ENCODE measurements around the gene SRP9. TPM values are rescaled to one million over a fixed set of nuclear protein-coding genes. Genes with fewer than 3 reads are reported as not detected.

SRP9 gene
- total RNA-seq, 1 donor from 2014 or later = 166 TPM

DNA sequence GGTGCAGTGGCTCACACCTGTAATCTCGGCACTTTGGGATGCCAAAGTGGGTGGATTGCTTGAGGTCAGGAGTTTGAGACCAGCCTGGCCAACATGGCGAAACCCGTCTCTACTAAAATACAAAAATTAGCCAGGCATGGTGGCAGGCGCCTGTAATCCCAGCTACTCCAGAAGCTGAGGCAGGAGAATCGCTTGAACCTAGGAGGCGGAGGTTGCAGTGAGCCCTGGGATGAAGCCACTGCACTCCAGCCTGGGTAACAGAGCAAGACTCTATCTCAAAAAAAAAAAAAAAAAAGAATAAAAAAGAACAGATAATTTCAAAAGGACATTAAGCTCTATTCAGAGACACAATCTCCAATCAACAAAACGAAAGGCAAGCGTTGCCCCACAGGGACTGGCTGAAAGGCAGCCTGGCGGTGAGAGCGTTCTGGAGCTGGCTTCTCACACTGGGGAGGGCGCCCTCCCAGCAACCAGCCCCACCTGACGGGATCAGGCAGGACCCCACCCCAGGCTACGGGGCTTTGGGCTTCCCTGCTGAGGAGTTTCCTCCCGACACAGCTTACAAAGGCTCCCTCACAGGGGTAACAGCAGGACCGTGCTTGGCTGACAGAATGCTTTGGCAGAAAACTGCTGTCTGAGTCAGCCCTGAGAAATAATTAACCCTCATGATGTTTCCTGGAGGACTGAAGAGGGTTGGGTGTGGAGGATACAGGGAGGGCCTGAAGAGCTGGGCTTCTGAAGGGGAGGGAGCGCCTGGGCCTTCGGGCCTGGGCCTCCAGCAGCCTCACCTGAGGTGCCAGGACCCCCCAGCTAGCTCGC is 31.1 kb upstream of the SRP9 start:
- no peaks in the 10 kb centered on the region for H3K9me3 ChIP-seq
- peaks cover 33% of the 10 kb centered on the region for H3K4me1 ChIP-seq
- TF ChIP-seq, protein P1, sequence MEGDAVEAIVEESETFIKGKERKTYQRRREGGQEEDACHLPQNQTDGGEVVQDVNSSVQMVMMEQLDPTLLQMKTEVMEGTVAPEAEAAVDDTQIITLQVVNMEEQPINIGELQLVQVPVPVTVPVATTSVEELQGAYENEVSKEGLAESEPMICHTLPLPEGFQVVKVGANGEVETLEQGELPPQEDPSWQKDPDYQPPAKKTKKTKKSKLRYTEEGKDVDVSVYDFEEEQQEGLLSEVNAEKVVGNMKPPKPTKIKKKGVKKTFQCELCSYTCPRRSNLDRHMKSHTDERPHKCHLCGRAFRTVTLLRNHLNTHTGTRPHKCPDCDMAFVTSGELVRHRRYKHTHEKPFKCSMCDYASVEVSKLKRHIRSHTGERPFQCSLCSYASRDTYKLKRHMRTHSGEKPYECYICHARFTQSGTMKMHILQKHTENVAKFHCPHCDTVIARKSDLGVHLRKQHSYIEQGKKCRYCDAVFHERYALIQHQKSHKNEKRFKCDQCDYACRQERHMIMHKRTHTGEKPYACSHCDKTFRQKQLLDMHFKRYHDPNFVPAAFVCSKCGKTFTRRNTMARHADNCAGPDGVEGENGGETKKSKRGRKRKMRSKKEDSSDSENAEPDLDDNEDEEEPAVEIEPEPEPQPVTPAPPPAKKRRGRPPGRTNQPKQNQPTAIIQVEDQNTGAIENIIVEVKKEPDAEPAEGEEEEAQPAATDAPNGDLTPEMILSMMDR (IDR thresholded peaks at IDR 0.05) = no peak
- ATAC-seq (peak; percentile 93 to 98), DNase-seq (peak; percentile 56)
- H3K27me3 ChIP-seq (ENCODE audit: low read depth) = no peaks in the 10 kb centered on the region
- no peaks in the 10 kb centered on the region for H3K36me3 ChIP-seq
- H3K27ac ChIP-seq = peak overlapping the region; percentile 90
- peak overlapping the region; percentile 48 for H3K4me3 ChIP-seq
- intact Hi-C loops (cut with DNase I) = no loop called here

DNA sequence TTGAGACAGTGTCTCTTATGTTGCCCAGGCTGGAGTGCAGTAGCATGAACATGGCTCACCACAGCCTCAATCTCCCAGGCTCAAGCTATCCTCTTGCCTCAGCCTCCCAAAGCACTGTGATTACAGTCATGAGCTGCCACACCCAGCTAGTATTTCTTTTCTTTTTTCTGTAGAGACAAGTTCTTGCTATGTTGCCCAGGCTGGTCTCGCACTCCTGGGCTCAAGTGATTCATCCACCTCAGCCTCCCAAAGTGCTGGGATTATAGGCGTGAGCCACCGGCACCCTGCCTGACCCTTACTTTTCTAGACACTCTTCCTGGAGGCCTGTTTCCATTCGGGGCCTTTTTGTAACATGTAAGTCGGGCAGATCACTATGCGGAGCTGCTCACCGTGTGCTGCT is 30.1 kb upstream of the SRP9 start:
- TF ChIP-seq, protein P1 (IDR thresholded peaks at IDR 0.05) = no peak
- Histone ChIP-seq H3K27me3 (ENCODE audit: low read depth) (no peaks in the 10 kb centered on the region), H3K27ac (peak overlapping the region; percentile 90), H3K9me3 (no peaks in the 10 kb centered on the region), H3K4me3 (no peak overlapping the region), H3K4me1 (peaks cover 41% of the 10 kb centered on the region), H3K36me3 (no peaks in the 10 kb centered on the region)
- no peak for DNase-seq
- intact Hi-C loops (cut with DNase I) = no loop called here
- ATAC-seq = no peak

DNA sequence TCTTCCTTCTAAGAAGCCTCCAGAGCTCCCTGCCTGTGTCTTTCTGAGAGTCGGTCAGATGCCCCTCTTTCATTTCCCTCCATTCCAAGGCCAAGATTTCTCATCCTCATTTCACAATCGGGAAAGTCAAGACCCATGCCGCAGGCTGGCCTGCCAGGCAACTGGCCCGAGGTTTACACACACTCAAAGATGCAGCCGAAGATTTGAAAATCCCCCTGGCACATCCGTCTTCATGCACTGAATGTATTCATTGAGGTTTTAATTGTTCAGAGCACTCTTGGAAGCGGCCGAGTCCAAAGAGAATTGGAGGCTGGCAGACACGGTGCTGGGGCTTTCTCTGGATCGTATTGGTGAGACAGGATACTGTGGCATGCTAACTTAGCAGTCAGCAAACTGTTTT is 29.1 kb upstream of the SRP9 start:
- peak overlapping the region; percentile 90 for H3K27ac ChIP-seq
- intact Hi-C loops (cut with DNase I) = no loop called here
- H3K27me3 ChIP-seq (ENCODE audit: low read depth) = no peaks in the 10 kb centered on the region
- ATAC-seq (no peak), DNase-seq (no peak)
- no peak overlapping the region for H3K4me3 ChIP-seq
- TF ChIP-seq, protein P1 (IDR thresholded peaks at IDR 0.05) = no peak
- H3K4me1 ChIP-seq = peaks cover 43% of the 10 kb centered on the region
- H3K36me3 ChIP-seq = no peaks in the 10 kb centered on the region
- H3K9me3 ChIP-seq = no peaks in the 10 kb centered on the region

DNA sequence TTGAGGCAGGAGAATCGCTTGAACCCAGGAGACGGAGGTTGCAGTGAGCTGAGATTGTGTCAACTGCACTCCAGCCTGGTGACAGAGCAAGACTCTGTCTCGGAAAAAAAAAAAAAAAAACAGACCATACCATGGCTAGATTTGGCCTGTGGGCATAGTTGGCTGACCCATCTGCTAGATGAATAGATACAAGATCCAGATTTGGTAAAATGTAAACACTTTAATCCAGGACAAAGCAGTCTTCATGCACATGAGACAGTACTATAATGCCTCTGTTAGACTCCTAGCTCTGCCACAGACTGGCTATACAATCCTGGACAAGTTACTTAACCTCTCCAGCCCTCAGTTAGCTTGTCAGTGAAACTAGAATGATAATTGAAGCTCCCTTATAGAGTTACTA is 27.9 kb upstream of the SRP9 start:
- TF ChIP-seq, protein P1 (IDR thresholded peaks at IDR 0.05) = no peak
- no peaks in the 10 kb centered on the region for H3K36me3 ChIP-seq
- peaks cover 44% of the 10 kb centered on the region for H3K4me1 ChIP-seq
- no peak overlapping the region for H3K4me3 ChIP-seq
- H3K27ac ChIP-seq = no peak overlapping the region
- no peak for ATAC-seq
- H3K9me3 ChIP-seq = no peaks in the 10 kb centered on the region
- intact Hi-C loops (cut with DNase I) = no loop called here
- no peaks in the 10 kb centered on the region for H3K27me3 ChIP-seq (ENCODE audit: low read depth)
- DNase-seq = no peak

DNA sequence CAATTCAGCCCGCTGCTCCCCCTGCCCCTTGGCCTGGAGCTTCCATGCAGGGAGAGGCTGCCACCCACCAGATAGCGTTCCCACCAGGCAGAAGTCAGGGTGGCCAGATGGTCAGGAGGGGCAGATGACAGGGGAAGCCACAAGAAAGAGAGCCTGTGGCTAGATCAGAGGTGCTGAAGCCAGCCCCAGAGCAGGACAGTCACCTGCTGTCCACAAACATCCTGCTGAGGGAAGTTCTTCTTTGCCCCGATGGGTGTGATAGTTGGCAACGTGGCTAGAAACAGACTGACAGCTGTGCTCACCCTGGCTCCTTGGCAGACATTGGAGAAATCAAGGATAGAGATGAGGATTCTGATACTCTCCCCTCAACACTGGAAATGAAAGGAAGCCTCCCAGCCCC is 27.2 kb upstream of the SRP9 start:
- Histone ChIP-seq H3K4me3 (no peak overlapping the region), H3K27me3 (ENCODE audit: low read depth) (no peaks in the 10 kb centered on the region), H3K36me3 (no peaks in the 10 kb centered on the region), H3K9me3 (no peaks in the 10 kb centered on the region), H3K4me1 (peaks cover 51% of the 10 kb centered on the region), H3K27ac (no peak overlapping the region)
- TF ChIP-seq, protein P1 (IDR thresholded peaks at IDR 0.05) = no peak
- intact Hi-C loops (cut with DNase I) = no loop called here
- no peak for DNase-seq
- no peak for ATAC-seq

Data from lower lobe of right lung (tissue), 2 donors.